Measurements from ENCODE around the gene MYOF. TPM values are rescaled to one million over a fixed set of nuclear protein-coding genes. Genes with fewer than 3 reads are reported as not detected.
"Not testable (repeated sequence)": the region's sequence is repeated elsewhere in the genome, so short reads cannot be mapped to it uniquely, and the experiment has no call there.

Gene MYOF
- total RNA-seq, 1 donor from 2014 or later, result 260 TPM

DNA sequence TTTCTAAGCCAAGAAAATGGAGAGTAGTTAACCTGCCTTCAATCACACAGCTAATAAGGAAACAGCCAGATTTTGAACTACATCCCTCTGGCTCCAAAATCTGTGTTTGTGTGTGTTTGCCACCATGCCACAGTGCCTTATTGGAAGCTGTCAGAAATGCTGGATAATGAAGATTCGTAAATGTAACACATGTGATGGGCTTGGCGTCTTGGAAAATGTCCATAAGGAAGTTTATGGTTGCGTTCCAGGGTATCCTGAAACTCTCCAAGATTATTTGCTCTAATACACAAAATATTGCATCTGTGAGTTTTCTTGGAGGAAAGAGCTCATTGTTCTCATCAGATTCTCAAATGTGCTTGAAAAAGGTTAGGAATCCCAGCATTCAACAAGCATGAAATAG lies 22.7 kb downstream of the MYOF start:
- DNase-seq (ENCODE audit: extremely low read depth, low read depth, low spot score), result no peak

DNA sequence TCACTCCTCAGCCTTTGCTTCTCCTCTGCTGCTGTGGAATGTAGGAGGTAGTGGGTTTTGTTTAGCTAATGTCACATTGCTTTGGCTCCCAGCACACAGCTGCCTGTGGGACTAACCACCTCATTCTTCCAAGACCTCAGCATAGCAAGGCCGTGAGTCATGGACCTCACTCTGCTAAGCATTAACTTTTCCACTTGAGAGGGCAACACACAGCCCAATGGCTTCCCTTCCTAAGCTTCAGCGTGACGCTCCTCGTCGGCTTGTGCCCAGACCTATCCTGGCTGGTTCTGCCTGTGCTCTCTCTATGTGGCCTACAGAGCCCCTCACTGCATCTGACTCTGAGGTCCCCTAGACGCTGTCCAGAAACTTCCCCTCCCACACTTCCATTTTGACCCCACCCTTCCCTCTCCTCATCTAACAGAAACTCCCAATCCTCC lies 23.3 kb downstream of the MYOF start:
- peak; percentile 98 for DNase-seq (ENCODE audit: extremely low read depth, low read depth, low spot score)

DNA sequence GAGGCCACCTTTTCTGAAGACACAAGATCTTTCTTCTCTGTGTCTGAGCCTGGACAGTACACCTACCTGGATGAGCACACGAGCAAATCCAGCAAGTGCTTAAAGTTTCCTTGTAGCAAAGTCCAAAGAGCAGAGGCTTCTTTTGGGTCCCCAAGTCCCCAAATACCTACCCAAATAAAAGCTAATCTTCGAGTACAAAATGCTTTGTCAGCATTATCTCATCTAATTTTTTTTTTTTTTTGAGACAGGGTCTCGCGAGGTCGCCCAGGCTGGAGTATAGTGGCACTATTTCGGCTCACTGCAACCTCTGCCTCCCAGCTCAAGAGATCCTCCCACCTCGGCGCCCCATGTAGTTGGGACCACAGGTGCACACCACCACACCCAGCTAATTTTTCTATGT lies 24.6 kb downstream of the MYOF start:
- no peak for DNase-seq (ENCODE audit: extremely low read depth, low read depth, low spot score)

DNA sequence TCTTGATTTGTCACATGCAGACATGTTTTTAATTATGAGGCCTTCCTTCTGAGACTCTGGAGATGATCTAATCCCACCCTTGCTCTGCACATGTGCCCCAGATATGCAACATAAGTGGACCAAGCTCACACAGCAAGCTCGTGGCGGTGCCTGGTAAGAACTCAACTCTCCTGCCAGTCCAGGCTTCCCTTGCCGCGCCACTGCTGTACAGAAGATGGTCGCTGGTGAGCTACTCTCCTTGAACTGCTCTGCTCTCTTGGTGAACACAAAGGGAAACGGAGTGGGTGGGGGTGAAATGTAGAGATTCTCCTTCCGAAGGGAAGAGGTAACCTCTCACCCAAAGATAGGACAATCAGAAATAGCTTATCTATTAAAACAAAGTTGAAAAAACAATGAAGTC lies 25.7 kb downstream of the MYOF start:
- no peak for DNase-seq (ENCODE audit: extremely low read depth, low read depth, low spot score)

DNA sequence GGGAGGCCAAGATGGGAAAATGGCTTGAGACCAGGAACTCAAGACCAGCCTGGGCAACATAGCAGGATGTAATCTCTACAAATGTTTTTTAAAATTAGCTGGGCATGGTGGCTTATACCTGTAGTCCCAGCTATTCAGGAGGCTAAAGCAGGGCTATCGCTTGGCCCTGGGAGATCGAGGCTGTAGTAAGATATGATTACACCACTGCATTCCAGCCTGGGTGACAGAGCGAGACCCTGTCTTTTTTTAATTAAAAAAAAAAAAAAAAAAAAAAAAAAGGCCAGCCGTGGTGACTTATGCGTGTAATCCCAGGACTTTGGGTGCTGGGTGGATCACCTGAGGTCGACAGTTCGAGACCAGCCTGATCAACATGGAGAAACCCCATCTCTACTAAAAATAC lies 27.4 kb downstream of the MYOF start:
- DNase-seq (ENCODE audit: extremely low read depth, low read depth, low spot score), result no peak

DNA sequence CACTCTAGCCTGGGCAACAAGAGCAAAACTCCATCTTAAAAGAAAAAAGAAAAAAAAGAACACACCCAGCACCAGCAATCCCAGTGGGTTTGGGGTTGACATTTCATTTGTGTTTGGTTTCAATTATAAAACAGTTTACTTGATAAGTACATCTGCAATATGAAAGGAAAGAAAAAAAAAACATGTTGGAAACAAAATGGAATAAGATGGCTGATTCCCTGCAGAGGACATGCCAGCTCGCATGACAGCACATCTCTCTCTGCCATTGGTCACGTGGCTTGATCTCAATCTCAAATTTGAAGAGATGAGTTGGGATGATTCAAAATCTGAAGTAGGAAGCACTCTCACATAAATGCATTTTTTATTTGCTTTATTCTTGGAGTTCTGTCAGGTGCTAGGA lies 28.0 kb downstream of the MYOF start:
- DNase-seq (ENCODE audit: extremely low read depth, low read depth, low spot score), result no peak

DNA sequence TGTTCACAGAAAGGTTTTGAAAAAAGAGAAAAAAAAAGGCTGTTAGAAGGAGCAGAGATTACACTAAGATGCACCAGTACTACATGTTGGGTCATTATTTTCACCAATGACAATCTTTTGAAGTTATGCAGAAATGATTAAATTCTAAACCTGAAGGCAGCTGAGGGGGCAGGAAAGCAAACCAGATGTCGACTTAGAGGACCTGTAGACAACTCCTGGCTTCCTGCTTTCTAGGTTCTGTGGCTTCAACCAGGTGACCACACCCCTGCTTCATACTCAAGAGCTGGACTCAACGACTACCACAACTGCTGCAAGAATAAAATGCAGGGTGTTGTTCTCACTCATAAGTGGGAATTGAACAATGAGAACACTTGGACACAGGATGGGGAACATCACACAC lies 30.0 kb downstream of the MYOF start:
- DNase-seq (ENCODE audit: extremely low read depth, low read depth, low spot score), result no peak

DNA sequence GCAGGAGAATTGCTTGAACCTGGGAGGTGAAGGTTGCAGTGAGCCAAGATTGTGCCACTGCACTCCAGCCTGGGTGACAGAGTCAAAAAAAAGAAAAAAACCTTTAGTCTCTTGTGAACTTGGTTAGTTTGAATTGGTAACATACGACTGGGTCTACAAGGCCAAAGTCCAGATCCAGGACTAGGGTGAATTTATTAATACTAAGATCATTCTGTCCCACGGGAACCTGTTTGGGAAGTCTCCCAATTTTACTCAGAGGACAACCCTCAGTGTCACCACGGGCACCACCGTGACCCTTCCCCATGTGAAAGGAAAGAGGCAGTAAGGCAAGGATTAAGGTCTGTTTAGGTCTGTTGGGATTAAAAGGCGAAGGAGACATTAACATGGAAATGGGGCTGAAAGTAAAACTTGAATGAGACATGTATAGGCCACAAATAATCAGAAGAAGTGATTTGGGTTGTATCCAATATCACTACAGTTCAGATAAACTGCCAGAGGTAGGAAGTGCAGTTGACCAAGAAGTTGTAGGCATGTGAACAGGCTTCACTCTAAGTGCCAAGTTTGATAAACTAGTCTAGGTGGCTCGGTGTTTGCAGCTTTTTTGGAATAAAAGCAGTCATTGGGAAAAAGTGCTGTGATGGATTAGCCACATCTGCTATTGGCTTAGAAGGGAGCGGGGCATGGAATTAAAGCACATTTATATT lies 30.7 kb downstream of the MYOF start:
- DNase-seq (ENCODE audit: extremely low read depth, low read depth, low spot score), result no peak

DNA sequence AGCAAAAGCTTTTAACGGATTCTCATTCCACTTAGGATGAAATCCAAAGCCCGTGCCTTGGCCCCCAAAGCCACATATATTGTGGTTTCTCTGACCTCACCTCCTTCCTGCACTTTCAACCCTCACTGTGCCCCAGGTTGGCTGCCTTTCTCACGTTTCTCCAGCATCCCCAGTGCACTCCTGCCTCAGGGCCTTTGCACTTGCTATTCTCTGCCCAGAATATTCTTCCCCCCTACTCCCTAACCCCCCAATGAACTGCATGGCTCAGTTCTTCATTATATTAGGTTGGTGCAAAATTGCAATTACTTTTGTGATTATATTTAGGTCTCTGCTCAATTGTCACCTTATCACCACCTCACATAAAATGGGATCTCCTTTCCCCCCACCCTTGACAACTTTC lies 34.2 kb downstream of the MYOF start:
- DNase-seq (ENCODE audit: extremely low read depth, low read depth, low spot score), result no peak

DNA sequence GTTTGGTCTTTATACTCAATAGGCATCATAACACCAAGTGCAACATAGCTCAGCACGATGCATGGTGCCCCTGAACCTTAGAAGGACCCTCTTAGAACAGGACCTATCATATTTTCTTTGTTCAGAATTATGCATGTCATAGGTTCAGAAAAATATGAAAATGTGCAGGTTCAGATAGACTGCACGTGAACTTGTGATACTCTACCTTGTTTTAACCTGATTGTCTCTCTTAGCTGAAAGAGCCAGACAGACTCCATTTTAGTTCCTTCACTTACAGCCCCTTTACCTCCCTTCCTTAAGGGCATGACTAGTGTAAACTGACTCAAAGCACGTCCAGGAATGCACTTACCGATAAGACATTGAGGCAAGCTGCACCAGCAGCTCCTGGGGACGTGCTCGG lies 35.1 kb downstream of the MYOF start:
- DNase-seq (ENCODE audit: extremely low read depth, low read depth, low spot score), result no peak

DNA sequence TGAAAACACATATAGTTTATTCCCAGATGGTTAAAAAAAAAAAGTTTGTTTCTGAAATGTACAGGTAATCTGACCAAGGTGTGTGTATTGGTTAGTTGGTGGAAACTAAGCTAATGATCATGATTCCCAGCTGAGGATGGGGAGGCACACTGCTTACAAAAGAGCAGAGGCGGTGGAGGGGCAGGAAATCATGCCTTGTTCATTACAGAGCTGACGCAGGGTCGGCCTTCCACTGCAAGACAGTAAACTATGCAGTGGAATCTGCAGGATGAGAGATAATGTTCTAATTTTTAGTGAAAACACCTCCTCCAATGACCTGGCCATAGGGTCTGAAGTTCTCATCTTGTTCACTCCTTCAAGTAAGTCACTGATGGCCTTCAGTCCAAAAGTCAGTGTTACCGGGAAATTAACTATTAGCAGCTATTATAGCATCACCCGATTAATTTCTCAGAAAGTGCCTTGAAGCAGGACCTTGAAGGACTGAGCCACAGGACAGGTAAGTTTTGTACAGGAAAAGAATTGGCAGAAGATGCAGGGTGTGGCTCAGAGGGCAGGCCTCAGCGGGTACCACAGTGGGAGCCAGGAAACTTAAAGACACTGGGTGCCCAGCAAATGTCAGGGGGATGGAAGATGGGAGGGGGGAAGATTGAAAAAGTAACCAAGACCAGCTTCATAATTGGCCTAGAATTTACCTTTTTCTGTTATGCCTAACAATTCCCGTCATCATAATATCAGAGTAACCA lies 36.0 kb downstream of the MYOF start:
- DNase-seq (ENCODE audit: extremely low read depth, low read depth, low spot score), result no peak

DNA sequence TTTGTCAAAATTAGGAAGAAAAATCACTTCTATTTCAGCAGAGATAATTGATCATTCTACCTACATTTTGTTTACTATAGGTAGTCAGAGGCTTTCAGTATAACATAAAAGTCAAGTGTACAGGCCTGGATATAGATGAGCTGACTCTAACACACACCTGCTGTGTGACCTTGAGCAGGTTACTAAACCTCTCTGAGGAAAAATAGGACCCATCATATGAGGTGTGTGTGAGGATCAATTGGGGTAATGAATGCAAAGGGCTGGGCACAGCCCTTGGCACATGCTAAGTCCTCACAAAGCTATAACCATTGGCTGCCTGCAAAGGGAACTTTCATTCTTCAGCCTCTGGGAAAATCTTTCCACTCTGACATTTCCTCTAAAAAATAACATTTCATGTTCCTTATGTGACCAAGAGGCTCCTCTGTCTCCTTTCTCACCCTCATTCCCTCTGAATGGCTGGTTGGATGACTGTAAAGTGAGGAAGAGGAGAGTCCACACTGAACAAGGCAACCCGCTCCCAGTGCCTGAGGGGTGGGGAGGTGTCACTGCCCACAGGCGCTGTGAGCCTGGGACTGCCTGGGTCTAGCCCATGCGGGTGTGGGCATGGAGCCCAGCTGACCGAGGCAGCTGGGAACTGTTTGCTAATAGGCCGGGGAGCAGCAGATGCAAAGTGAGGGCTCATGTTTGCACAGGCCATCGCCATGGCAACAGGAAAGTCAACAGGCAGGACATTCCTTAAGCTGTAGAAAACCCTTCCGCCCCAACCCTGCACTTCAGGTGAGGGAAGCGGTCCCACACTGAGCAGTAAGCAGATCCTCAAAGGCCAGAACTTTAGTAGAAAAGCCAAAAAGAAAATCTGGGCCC lies 36.8 kb downstream of the MYOF start:
- no peak for DNase-seq (ENCODE audit: extremely low read depth, low read depth, low spot score)

DNA sequence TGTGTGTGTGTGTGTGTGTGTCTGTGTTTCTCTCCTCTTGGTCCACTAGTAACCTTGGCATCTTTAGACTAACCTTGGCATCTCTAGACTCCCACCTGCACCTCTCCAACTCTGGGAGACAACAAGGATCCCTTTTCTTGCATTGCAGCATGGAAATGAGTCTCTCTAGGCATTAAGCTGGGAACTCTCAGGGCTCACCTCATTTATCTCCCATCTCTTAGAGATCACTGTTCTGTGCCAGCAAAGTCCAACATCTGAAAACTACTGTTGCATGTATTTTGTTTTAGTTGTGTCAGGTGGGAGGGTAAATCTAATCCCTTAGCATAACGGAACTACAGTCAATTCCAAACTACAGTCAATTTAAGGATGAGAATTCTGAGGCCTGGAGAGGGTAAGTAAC lies 38.7 kb downstream of the MYOF start:
- no peak for DNase-seq (ENCODE audit: extremely low read depth, low read depth, low spot score)

DNA sequence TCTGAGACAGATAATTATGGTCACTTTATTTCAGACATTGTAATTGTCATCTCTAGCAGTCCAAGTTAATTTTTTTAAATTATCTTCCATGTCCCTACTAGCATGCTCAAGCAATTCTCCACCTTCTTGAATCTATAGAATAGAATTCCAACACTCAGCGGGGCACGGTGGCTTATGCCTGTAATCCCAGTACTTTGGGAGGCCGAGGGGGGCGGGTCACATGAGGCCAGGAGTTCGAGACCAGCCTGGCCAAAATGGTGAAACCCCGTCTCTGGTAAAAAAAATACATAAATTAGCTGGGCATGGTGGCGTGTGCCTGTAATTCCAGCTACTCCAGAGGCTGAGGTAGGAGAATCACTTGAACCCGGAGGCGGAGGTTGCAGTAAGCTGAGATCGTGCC lies 39.4 kb downstream of the MYOF start:
- DNase-seq (ENCODE audit: extremely low read depth, low read depth, low spot score), result not testable (repeated sequence)

DNA sequence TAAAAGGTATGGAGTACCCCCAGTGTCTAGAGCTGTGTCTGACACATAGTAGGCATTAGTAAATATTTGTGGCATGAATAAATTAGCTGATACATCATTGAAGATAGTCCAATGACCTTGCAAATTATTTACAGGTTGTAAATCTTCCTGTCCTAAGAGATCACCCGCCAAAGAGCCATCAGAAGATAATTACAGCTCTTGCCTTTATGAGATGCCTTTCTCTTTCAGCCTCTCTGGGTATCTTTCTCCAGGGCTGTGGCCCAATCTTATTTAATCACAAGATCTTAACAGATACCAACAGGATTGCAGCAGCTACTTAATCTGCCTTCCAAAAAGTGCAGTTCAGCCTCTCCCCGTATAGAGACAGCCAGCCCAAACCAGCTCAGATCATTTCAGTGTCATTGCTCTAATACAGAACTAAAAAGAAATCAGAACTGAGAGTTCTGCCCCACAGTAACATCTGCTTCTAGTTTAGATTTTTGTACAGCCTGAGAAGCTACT lies 41.5 kb downstream of the MYOF start:
- DNase-seq (ENCODE audit: extremely low read depth, low read depth, low spot score), result no peak

DNA sequence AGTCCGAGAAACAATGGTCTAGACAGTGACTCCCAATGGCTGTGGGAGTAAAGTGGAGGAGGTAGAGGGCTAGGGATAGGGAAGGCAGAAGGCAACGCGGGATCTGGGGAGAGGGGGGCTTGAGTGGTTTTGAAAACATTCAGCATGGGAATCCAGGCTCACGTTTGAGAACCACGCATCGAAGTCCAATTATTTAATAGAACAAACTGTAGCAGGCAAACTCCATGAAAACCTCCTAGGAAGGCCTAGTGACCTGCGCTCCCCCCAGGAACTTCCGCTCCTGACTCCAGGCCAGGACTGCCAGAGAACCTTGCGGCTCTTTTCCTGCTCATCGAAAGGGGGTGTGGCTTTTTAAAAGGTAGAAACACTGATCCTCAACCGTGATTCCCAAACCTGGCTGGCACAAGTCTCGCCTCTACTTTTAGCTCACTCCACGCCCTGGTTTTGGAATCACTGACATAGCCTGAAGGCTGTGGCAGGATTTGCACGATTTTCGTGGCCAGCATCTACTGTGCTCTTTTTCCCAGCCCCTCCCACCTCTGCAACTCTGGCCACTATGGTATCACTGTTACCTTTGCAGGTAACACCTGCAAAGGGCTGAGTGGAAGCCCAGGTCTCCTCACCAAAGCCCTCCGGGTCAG lies 43.4 kb downstream of the MYOF start:
- no peak for DNase-seq (ENCODE audit: extremely low read depth, low read depth, low spot score)

DNA sequence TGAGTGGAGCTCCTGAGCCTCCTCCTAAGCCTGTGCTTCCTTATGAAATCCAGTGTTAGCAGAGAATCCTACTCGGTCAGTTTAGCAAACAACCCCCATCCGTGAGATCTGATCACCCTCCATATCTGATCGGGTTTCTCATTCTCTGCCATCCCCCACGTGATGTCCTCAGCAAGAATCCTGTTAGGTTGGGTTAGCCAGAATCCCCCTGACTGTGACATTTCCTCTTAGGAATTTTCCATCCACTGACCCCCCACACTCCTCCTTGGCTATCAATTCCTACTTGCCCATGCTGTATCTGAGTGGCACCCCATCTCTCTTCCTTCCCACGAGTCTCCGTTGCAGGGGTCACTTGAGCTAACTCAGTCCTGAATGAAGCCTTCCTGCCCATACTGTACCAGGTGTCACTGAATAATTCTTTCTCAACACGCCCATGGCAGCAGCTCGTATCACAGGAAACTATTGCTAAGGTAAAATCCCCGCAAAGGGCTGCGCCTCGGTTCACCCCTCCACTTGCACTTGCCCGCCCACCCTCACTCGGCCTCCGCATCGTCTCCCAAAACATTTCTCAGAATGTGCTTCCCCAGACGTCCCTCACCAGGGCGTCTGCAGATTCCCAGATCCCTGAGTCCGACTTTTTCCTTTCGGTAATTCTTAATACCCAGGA lies 44.1 kb downstream of the MYOF start:
- DNase-seq (ENCODE audit: extremely low read depth, low read depth, low spot score), result no peak

DNA sequence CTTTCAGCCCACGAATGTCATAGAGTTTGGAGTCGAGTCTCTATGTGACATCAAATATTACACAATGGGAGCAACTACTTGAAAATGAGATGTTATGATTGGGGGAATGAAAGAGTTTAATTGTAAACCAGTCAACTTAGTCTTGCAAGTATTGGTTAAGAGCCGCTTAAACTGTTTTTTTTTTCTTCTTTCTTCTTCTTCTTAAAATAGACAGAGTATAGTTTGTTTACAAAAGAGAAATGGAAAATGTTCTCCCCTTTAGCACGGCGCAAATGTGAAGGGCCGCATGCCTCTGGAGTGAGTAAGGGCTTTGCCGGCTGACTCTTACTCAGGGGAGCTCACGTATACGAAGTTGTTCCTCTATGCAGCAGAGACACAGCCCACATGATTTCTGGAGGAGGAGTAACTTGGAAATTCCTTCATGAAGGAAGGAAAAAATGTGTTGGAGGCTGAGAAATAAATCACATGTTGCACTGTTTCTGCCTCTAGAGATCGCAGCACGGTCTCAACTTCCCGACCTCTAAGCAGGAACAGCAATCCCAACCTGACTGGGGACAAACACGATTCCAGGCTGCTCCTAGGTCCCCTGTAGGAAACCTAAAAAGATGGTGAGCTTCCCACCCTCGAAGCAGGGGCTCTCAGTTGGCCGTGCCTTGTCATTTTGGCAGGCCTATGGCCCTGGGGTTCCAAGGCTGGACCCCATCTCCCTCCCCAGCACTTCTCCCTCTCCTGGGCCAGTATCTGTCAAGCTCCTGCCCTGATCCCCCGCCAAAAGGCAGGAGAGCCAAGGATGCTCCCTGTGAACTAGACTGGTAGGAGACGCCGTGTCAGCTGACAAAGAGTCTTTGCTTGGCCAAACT lies 44.8 kb downstream of the MYOF start:
- no peak for DNase-seq (ENCODE audit: extremely low read depth, low read depth, low spot score)

DNA sequence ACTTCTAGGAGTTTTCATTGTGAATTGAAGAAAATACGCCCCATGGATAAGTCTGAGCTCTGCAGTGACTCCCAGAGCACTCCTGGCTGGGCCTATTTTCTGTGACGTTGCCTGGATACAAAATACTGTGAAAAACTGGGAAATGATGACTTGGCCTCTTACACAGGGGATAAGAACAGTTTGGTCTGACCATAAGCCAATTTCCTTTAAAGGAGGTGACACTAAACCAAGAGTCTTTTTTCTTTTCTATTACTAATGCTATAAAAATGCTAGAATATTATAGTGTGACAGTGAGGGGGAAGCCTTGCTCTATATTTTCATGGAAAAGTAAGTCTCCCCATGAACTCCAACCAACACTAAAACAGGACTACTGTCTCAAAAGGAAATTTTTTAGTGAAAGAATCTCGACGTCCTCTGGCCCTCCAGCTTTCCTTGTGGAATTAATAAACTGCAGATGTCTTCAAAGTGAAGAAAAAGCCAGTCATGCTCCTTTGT lies 45.5 kb downstream of the MYOF start:
- peak; percentile 90 for DNase-seq (ENCODE audit: extremely low read depth, low read depth, low spot score)
